ENCODE measurements around the gene FTCDNL1.

GRCh38 chr2:199869653-199870052 is 18.7 kb upstream of the FTCDNL1 start:
- TF ChIP-seq, protein P1, sequence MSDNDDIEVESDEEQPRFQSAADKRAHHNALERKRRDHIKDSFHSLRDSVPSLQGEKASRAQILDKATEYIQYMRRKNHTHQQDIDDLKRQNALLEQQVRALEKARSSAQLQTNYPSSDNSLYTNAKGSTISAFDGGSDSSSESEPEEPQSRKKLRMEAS (IDR thresholded peaks at IDR 0.05) = no peak
- TF ChIP-seq REST (IDR thresholded peaks at IDR 0.05; ENCODE audit: low read depth) = no peak
- no peak for TF ChIP-seq EP300 (IDR thresholded peaks at IDR 0.05; ENCODE audit: borderline replicate concordance)
- TF ChIP-seq FOXM1 (IDR thresholded peaks at IDR 0.05; ENCODE audit: borderline replicate concordance, low read depth) = no peak
- no peak for TF ChIP-seq EGR1 (IDR thresholded peaks at IDR 0.05)
- TF ChIP-seq CREB1 (IDR thresholded peaks at IDR 0.05; ENCODE audit: low read depth) = no peak

Data from Ishikawa (cell line).